ENCODE results near the gene STMN3.

Gene STMN3

DNA sequence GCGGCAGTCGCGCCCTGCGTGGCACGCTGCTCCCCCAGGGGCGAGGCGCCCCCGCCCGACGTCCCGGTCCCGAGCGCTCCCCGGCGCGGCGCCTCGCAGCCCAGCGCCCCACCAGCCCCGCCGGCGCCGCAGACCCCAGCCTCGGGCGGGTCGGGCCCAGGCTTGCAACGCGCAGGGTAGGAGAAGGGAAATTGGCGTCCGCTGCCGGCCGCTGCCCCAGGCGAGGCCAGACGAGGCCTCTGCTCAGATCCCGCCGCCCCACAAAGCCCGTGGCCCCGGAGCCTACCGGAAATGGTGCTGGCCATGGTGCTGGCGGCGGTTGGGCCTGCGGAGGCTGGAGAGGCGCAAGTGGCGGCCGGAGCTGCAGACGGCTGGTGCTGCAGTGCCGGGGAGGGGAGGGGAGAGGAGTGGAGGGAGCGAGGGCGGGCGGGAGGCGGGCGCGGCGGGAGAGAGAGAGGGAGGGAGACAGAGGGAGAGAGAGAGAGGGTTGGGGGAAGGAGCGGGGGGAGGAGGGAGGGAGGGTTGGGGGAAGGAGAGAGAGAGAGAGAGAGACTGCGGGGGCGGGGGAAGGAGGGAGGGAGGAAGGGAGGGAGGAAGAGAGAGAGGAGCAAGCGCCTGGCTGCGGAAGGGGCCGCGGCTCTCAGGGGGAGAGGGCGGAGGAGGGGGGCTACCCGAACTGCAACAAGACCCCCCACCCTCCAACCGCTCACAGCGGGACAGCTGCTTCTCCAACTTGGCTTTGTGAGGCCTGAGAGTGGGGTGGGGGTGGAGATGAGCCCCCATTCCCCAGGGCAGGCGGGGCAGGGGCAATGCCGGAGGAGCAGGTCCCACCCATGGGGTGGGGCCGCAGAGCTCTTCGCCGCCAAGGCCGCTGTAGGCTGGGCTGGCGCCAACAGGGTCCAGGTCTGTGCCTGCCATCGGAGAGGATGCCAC lies at the start of gene STMN3:
STMN3 (minus strand) TSS at position 384 of the 933 bp plus-strand sequence; CDS start at position 305, 79 bp downstream.
- no peak for TF ChIP-seq CTCF (conservative IDR thresholded peaks at IDR 0.05; ENCODE audit: low read length)
- peak; percentile 84 for DNase-seq (ENCODE audit: low read depth)
- peak within 1 kb of the TSS; percentile 52 for H3K4me3 ChIP-seq (ENCODE audit: low read length)

GRCh38 chr20:63702036-63702665 lies 48.9 kb upstream of the STMN3 start:
- H3K4me3 ChIP-seq (ENCODE audit: low read length), result no peak overlapping the region
- DNase-seq (ENCODE audit: low read depth), result no peak
- no peak for TF ChIP-seq CTCF (conservative IDR thresholded peaks at IDR 0.05; ENCODE audit: low read length)

GRCh38 chr20:63701329-63702035 lies 48.3 kb upstream of the STMN3 start:
- no peak for DNase-seq (ENCODE audit: low read depth)
- no peak overlapping the region for H3K4me3 ChIP-seq (ENCODE audit: low read length)
- TF ChIP-seq CTCF (conservative IDR thresholded peaks at IDR 0.05; ENCODE audit: low read length), result no peak

DNA sequence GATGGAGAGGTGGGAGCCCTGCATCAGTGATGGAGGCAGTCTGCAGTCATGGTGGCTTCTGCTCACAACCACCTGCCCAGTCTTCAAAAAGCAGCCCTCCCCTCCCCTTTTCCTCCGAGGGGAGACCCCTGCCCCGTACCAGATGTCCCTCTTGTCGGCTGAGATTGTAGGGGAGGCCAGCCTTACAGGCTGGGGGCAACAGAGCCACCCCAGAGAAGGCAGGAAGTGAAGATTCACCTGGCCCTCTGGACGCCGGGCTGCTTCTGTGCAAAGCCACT lies 47.8 kb upstream of the STMN3 start:
- no peak for TF ChIP-seq CTCF (conservative IDR thresholded peaks at IDR 0.05; ENCODE audit: low read length)
- DNase-seq (ENCODE audit: low read depth), result no peak
- H3K4me3 ChIP-seq (ENCODE audit: low read length), result no peak overlapping the region

DNA sequence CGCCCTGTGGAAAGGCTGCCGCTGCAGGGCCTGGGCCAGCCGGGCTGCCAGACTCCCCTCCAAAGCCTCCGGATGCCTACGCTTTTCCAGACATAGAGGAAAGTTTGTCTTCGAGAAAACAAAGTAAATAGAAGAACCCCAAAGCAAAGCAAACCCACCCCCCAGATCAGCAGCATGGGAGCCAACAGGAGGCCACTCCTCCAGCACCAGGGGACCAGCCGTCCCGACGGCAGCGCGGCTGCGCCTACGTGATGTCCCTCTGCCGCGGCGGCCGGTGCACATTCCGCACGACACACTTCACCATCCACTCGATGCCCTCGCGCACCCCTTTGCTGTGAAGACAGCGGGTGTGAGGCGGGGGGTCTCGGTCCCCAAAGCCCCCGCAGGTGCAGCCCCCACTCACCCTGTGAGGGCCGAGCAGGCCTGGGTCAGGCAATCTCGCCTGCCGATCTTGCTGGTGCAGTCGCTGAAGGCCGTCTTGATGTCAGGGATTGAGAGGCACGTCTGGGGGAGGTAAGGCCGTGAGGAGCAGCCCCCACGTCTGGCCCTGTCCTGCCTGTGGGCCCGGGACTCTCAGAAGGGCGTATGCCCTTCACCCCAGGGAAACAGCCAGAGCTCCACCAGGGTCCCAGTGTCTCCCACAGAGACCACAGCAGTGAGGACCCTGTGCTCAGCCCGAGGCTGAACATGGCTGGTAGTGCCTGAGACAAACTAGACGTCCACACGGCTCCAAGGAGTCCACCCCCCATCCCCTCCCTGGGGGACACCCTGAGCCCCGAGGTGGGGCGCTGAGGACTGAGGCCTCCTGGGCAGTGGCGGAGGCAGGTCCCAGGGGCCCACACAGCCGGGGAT lies 47.2 kb upstream of the STMN3 start:
- DNase-seq (ENCODE audit: low read depth), result no peak
- H3K4me3 ChIP-seq (ENCODE audit: low read length), result no peak overlapping the region
- TF ChIP-seq CTCF (conservative IDR thresholded peaks at IDR 0.05; ENCODE audit: low read length), result no peak

- no peak for DNase-seq (ENCODE audit: low read depth)
- TF ChIP-seq CTCF (conservative IDR thresholded peaks at IDR 0.05; ENCODE audit: low read length), result no peak
- H3K4me3 ChIP-seq (ENCODE audit: low read length), result no peak overlapping the region
These were observed 46.4 kb upstream of the STMN3 start for GRCh38 chr20:63699466-63700198.

Measured in AG10803 (cell line).